ENCODE data around the gene SAA2. TPM values are rescaled to one million over a fixed set of nuclear protein-coding genes. Genes with fewer than 3 reads are reported as not detected.
"Not testable (repeated sequence)": the region's sequence is repeated elsewhere in the genome, so short reads cannot be mapped to it uniquely, and the experiment has no call there.

Gene SAA2
- total RNA-seq, 1 donor from 2014 or later, result 0.41 TPM

DNA sequence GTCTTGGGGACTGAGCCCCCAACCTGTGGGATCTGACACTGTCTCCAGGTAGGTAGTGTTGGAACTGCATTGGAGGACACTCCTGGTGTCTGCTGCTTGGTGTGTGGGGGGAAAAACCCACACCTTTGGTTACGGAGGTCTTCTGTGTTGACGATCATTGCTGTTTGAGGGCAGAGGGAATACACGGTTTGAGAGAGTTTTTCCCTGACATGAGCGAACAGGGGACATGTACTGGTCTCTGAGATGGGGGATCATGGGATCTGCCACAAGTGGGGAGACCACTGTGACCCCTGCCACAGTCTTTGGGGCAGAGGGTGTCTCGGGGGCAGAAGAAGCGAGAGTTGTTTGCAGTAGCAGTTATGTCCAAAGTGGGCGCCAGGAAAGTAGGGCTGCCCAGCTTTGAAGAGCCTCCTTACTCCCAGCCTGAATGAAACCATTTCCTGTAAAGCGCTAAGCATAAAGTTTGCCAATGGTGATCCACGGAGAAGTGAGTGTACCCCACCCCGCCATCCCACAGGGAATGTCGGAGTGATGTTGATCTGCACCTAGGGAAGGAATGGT lies 5.4 kb upstream of the SAA2 start:
- DNase-seq (ENCODE audit: low spot score in 2 of 2) (no peak), FAIRE-seq (no peak)

DNA sequence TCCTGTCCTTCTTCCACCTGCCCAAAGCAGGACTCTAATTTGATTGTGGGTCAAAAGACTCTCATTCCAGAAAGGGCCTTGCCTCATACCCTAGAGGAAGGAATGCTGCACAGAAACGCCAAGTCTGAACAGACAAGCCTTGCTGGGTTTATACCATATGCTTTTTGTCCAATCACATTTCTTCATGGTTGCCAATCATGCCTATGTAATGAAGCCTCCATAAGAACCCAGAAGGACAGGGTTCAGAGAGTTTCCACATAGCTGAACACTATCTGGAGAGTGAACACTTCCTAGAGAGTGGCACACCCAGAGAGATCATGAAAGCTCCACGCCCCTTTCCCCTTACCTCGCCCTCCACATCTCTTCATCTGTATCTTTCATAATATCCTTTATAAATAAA lies 4.8 kb upstream of the SAA2 start:
- no peak for FAIRE-seq

DNA sequence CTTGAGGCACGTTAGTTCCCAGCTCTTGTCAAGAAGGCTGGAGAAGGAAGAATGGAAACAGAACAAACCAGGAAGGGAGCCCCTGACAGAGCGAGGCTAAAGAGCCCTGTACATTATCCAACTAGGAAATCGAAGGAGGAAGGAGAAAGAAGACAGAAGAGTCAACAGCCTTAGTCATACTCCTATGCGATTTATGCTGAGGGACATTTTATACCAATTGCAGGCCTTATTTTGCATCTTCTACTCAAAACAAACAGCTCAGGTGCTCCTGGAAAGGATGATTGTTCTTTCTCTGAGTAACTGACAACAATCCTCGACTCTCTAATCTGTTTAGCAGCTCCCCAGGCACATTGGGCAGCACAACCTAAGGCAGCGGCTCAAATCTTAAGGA lies 1.3 kb downstream of the SAA2 start:
- not testable (repeated sequence) for DNase-seq (ENCODE audit: low spot score in 2 of 2); FAIRE-seq

More for the DNA sequence above, 4.8 kb upstream of the SAA2 start:
- no peak for DNase-seq (ENCODE audit: low spot score in 2 of 2)

DNA sequence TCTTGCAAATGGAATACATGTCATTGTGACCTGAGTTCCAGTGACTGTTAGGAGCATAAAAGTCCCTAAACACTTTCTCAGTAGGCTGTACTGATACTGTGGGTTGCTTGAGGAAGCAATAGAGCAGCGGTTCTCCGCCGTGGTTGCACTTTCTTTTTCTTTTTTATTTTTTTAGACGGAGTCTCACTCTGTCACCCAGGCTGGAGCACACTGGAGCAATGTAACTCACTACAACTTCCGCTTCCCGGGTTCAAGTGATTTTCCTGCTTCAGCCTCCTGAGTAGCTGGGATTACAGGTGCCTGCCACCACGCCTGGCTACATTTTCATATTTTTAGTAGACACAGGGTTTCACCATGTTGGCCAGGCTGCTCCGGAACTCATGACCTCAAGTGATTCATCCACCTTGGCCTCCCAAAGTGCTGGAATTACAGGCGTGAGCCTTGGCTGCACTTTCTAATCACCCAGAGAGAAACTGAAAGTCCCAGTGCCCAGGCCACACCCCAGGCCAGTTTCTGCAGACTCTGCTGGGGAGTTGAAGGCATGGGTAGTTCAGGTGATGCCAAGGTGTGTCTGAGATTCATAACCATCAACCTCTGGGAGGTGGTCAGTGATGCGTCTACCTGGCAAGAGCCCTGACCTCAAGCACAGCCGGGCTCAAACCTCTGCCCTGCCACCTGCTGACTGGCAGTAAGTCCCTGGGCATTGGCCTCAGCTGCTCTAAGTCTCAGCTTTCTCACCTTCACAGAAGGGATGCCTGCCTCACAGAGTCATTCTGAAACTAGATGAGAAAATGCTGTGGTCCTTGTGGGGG lies 1.9 kb downstream of the SAA2 start:
- not testable (repeated sequence) for DNase-seq (ENCODE audit: low spot score in 2 of 2); FAIRE-seq

DNA sequence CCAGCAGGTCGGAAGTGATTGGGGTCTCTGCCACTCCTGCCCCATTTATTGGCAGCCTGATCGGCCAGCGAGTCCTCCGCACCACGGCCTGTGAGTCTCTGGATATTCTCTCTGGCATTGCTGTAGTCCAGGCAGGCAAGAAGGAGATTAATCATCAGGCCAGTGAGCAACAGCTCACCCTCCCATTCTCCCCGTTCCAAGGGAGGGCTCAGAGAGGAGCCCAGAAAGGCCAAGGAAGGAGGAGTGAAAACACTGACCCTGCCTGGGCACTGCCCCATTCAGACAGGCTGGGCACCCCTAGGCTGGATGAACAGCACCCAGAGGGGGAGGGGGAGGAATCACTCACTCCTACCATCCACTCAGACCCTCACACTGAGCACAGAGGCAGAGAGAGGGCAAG lies 3.1 kb downstream of the SAA2 start:
- no peak for FAIRE-seq
- DNase-seq (ENCODE audit: low spot score in 2 of 2), result no peak

DNA sequence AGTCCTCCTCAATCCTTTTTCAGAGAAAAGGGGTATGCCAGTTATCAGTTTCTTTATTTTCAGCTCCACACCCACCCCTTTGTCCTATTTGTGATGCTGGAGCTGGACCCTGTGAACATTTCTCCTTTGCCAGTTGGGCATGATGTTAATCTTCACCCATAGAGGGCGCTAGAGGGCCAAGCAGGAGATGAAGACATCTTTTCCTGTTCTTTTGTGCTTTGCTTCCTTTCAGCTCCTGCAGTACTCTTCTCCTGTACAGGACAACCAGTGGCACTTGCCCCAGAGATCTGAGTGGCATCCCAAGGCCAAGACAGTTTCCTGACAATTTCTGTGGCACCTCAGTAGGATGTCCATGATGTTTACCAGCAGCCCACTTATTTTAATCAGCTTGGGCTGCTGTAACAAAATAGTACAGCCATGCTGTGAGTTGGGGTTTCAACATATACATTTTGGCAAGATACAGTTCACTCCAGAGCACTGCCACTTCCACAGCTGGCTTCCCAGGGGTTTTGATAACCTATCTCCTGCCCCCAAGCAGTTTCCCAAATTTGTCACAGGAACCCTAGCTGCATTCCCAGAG lies 4.6 kb downstream of the SAA2 start:
- DNase-seq (ENCODE audit: low spot score in 2 of 2) (no peak), FAIRE-seq (no peak)

DNA sequence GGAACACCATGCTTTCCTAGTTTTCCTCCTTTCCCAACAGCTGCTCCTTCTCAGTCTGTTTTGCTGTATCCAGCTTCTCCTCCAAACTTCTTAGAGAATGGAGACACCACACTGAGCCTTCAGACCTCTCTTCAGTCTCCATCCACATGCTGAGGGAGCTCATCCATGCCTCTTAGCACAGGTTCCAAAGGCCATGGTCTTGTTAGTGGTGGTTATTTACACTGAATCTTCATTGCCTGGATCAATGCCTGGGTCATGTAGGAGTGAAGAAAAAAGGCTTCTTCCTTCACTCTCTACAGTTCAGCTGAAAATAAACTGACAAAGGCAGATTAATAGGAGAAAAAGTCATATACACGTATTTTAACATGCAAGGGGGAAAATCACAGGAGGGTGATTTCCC lies 8.8 kb downstream of the SAA2 start:
- DNase-seq (ENCODE audit: low spot score in 2 of 2) (no peak), FAIRE-seq (no peak)

DNA sequence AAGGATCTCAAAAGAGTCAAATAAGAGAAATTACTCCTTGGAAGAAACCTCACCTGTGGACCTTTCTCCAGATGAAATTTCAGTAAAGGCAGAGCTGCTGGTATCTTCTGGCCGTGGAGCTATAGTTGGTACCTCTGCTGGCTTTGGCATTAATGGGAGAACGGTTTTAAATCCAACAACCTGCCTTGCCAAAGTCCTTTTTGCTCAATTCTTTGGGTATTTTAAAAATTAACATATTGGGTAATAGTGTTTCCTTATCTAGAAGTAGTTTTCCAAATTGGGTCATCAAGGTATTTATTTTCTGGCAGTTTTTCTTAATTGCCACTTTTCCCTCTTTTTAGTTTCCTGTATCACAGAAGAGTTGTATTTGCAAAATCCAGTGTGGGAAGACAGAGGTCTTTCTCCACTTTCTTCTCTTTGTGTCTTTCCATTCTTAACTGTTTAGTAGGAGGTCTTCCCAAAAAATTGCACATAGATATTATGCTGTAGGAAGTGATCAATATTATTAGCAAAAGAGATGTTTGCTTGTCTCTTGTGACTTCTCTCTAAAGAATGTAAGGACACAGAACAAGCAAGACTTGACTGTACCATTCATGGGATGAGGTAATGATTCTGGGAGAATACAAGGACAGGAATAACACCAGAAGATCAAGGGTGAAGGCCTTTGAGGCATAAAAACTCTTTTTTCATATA lies 11.7 kb downstream of the SAA2 start, which contains the start of gene SAA4:
Gene SAA4 (minus strand): TSS at position 139 of the 693 bp plus-strand sequence. CDS start 876 bp downstream, outside the sequence.
- FAIRE-seq, result no peak
- DNase-seq (ENCODE audit: low spot score in 2 of 2), result no peak

DNA sequence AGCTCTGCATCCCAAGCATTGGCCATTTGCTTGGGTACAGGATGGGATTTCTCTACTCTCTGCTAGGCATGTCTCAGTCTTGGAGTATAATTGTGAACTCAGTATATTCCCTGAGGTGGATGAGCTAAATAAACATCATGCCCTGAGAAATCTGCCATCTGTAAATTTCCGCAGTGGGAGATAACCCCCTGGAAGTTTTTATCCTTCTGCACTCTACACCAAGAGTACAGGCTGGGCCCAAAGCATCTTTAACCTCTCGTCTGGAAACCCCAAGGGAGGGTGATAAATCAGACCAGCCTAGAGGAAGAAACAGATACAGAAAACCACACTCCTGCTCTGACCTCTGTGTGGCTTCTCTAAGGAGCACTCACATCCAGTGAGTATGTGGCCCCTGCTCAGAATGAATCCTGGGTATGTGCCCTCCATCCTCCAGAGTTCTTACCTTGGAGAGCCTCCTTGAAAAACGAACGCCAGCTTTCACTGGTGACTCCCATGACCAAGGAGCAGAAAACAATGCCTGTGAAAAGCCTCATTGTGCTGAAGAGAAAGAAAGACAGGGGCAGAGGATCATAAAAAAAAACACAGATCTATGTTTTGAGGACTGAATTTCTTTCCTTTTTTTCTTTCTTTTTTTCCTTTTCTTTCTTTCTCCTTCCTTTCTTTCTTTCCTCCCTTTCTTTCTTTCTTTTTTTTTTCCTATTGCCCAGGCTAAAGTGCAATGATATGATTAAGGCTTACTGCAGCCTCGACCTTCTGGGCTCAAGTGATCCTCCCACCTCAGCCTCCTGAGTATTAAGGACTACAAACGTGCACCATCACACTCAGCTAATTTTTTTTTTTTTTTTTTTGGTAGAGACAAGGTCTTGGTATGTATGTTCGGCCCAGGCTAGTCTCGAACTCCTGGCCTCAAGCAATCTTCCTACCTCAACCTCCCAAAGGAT lies 12.8 kb downstream of the SAA2 start:
- no peak for FAIRE-seq
- DNase-seq (ENCODE audit: low spot score in 2 of 2), result no peak

DNA sequence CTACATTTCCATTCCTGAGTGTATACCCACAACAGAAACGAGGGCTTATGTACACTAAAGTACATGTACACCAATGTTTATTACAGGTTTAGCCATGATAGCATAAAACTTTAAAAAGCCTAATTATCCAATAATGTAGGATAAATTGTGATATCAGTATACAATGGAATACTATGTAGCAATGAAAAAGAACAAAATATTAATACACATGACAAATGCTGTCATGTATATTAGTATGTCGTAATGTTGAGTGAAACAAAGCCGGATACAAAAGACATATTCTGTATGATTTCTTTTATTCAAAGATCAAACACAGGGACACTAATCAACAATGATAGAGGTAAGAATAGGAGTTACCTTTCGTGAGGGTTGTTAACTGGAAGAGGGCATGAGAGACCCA lies 14.6 kb downstream of the SAA2 start:
- FAIRE-seq, result no peak
- no peak for DNase-seq (ENCODE audit: low spot score in 2 of 2)

DNA sequence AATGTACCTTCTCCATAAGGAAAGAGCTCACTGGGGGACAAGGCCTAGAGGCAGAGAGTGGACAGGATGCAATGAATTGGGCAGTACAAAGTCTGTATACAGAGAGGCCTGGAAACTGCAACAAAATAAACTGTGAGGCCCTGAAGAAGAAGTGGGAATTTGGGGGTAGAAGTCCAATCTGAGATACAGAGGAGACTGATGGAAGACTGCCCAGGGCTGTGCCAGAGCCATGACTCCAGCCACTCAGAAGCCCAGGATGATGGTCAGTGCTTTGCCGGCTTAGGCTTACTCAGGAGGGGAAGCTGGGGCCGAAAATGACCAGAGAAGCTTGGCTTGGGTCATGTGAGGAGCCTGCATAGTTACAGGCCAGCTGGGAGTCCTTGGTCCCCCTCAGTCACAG lies 17.6 kb downstream of the SAA2 start:
- DNase-seq (ENCODE audit: low spot score in 2 of 2), result no peak
- FAIRE-seq, result no peak

DNA sequence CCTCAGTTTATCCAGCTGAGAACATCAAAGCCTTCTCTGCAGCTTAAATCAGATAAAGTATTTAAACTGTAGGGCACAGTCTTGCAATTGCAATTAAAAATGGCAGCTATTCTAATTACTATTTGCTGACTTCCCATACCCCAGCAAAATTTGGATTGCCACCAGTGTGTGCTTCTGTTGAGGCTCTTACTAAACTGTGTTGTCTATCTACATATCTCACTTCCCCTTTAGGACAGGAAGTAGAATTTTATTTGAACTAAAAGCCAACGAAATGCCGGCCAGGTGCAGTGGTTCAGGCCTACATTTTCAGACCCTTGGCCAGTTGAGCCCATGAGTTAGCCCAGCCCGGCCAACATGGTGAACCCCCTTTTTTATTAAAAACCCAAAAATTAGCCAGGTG lies 19.0 kb downstream of the SAA2 start:
- no peak for DNase-seq (ENCODE audit: low spot score in 2 of 2)
- no peak for FAIRE-seq

DNA sequence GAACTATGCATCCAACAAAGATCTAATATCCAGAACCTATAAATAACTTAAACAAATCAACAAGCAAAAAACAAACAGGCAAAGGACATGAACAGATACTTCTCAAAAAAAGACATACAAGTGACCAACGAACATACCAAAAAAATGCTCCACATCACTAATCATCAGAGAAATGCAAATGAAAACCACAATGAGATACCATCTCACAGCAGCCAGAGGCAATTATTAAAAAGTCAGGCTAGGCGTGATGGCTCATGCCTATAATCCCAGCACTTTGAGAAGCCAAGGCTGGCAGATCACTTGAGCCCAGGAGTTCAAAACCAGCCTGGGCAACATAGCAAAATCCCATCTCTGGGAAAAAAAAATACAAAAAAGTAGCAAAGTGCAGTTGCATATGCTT lies 22.6 kb downstream of the SAA2 start:
- FAIRE-seq (no peak), DNase-seq (ENCODE audit: low spot score in 2 of 2) (no peak)

DNA sequence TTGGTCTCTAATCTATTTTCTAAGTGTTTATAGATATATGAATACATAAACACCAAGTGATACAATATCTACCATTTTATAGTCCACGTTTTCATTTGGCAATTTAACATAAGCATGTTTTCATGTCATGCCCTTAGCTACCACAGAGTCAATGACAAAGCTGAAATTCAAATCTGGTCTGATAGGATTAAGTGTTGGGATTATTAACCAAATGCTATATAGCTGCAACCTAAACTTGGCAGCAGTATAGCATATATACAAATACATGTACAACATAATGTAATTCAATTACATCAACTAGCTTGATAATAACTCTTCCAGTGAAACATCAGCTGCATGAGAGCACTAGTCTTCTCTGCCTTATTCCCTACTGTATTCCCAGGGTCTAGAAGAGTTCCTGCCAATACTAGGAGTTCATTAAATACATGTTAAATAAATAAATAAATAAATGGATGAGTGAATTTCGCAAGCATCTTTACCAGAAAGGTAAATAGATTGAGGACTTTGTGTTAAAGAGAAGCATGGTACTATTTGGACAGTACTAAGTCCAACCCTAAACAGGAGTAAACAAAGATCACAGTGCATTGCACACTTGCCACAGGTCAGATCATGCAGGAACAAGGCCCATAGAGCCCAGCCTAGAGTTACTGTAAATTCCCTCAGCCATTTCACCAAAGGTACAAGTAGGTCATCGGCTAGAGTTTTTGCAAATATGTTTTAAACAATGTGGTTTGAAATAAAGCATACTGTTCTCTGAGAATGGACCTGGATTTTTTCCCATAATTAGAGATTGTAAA lies 24.7 kb downstream of the SAA2 start:
- no peak for DNase-seq (ENCODE audit: low spot score in 2 of 2)
- FAIRE-seq, result no peak

DNA sequence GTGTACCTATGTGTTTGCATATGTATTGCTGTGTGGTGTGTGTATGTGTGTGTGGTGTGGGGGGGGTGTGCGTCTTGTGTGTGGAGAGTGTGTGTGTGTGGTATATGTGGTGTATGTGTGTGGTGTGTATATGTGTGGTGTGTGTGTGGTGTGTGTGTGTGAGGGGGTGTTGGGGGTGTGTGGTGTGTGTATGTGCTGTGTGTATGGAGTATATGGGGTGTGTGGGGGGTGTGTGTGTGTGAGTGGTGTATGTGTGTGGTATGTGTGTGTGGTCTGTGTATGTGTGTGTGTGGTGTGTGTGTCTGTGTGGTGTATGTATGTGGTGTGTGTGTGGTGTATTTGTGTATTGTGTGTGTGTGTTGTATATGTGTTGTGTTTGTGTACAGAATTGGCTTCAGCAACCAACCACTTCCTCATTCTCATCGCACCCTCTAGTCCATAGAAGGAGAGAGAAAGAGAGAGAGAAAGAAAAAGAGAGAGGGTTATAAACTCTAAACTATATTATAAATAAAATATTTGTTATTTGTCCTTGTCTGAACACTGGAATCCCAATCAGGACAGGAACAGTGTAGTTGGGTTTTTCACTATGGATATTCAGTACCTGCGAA lies 25.6 kb downstream of the SAA2 start:
- no peak for FAIRE-seq
- no peak for DNase-seq (ENCODE audit: low spot score in 2 of 2)

DNA sequence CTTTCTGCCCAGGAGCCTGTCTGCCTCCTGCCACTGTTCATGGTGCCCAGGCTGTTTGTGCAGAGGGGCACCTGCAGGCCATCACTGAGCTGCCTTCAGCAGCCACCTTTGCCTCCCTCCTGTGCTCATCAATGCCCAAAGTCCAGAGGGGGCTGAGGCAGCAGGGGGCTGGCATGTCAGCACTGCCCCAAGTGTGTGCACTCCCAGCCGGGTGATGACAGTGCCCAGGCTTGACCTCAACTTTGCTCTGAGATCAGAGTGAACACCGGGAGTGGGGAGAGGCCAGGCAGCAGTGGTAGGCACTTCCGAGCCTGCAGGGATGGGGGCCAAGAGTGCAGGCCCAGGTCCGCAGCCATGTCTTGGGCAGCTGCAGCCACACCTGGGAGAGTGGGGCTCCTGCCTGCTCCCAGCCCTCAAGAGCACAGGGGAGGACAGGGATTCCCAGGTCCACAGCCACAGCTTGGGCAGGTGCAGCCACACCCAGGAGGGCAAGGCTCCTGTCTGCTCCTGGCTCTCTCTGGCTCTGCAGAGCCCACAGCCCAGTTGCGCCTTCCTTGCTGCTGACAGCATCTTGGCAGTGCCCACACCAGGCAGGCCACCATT lies 27.1 kb downstream of the SAA2 start:
- FAIRE-seq, result no peak
- DNase-seq (ENCODE audit: low spot score in 2 of 2), result no peak

DNA sequence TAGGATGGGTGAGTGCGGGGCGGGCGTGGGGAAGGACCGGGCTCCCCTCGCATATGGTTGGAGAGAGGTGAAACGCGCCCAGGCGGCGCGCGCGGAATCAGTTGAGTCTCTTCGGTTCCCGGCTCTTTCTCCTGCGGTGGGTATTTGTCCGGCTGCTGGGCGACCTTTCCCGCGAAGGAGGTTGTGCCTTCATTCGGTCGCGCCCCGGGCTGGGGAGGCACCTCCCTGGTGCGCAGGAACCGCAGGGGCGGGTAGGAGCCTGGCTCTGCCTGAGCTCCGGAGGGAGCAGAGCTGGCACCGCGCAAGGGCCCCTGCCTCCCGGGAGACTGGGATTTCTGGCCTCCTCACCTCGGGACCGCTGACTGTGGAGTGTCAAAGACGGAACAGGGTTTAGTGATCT lies 39.4 kb downstream of the SAA2 start:
- FAIRE-seq (no peak), DNase-seq (ENCODE audit: low spot score in 2 of 2) (no peak)

DNA sequence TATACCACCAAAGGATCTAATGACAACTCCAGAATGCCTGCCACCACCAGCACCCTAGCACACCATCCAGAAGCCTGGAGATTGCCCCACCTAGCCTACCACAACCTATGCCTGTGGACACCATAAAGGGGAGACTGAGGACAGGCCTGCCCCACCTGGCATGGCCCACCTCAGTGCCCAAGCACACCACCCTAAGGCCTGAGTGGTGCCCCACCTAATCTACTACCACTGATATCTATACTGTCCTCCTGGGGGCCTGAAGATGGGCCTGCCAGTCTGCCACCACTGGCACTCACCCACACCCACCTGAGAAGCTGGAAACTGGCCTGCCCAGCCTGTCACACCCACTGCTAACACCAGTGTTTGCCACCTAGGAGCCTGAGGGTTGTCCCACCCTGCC lies 43.7 kb downstream of the SAA2 start:
- no peak for FAIRE-seq
- DNase-seq (ENCODE audit: low spot score in 2 of 2), result no peak

DNA sequence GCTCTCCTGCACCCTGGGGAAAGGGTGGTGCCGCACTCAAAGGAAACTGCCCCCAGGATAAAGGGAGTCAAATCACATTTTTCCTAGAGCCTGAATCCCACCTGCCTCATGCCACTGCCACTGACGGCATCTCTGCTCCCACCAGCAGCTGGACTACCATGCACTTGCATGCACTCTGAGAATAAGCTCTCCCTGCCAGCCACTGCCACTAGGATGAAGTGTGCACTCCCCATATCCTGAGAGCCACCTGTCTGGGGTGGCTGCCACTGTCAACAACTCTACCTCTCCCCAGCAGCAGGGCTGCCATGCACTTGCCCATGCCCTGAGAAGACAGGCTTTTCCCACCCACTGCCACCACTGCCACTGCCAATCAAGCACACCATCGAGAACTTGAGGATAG lies 44.2 kb downstream of the SAA2 start:
- FAIRE-seq (no peak), DNase-seq (ENCODE audit: low spot score in 2 of 2) (no peak)

All from frontal cortex (tissue), 4 donors.